Left renal pelvis (tissue), 4 donors: Measurements from ENCODE around the gene MRC2. TPM values are rescaled to one million over a fixed set of nuclear protein-coding genes. Genes with fewer than 3 reads are reported as not detected.
A peak's percentile ranks its signal among the peaks of the same experiment; 100 is the strongest.

Source experiments
- DNase-seq, 4 donors: peaks; one replicate each; pipeline ENCODE4 v3.0.0-alpha.2; 2013; ENCODE audit warnings: low read depth in 4 of 4, low spot score in 3 of 4
- polyA plus RNA-seq, 4 donors: library from polyadenylated mRNA; unstranded; fragments of 120-200 nt; gene quantifications; one replicate each; pipeline ENCODE4 v1.2.1, GENCODE V29; 2013; ENCODE audit not compliant: insufficient read length in 4 of 4

Gene MRC2
- polyA plus RNA-seq, 4 donors: 67.1 to 190 (median 70.1) TPM

DNA sequence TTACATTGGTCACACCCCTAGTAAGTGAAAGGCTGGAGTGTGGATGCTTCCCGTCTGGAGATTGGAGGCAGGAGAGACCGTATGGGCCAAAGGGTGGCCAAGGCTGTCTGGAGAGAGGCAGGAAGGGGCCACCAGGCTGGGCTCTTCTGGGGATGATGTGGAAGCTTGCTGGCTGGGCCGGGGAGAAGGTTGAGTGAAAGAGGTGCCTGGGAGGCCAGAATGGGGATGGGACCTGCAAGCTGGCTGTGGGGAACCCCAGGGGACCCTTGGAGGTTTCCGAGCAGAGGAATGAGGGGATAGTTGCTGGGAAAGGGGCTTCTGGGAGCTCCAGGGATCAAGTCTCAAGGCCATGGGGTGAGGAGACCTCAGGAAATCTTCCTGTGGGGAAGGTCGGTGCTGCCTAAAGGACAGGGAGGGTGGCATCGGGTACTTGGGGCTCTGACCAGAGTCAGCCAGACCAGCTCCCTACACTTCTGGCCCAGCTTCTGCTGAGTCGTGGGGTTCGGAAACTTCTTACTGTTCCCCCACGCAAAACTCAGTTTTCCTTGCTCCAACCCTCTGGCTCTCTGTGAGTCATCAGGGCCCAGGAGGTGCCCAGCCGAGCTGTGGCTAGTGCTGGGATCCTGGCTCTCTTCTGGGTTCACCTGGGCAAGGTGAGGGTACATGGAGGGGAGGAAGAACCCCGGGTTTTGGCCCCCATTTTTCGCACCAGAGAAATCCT lies 3.1 kb downstream of the MRC2 start:
- no peak for DNase-seq

DNA sequence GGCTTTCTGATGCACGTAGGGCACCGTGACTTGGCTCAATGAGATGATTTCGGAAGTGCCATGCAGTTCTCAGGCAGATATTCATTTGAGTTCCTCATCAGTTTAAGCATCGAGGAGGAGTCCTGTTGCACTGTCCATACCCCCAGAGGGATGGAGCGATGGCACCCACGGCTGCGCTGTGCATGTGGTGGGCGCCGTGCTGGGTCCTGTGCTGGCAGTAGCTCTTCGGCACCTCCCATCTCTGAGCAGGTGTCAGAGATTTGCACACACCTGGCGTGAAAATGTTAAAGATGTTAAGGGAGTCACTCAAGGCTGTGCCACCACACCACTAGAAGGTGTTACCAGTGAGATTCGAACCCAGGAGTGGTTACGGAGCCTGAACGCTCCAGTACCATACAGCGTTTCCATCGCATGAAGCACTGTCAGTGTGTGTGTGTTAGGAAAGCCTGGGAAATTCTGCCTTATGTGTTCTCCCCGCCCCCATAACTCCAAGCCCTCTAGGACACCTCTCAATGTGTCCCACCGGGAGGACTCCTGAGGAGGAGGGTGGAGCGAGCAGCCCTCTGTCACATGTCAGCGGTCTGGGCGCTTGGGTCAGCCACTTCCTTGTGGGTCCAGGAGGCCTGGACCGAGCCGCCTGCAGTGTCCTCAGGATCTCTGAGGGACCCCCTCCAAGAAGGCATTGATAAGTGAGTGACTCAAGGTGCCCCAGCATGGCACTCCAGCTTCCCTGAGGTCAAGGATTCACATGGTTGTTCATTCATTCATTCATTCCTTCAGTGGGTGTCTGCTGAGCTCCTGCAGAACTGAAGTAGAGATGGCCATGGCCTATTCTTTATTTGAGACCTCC lies 3.8 kb downstream of the MRC2 start:
- DNase-seq: no peak

DNA sequence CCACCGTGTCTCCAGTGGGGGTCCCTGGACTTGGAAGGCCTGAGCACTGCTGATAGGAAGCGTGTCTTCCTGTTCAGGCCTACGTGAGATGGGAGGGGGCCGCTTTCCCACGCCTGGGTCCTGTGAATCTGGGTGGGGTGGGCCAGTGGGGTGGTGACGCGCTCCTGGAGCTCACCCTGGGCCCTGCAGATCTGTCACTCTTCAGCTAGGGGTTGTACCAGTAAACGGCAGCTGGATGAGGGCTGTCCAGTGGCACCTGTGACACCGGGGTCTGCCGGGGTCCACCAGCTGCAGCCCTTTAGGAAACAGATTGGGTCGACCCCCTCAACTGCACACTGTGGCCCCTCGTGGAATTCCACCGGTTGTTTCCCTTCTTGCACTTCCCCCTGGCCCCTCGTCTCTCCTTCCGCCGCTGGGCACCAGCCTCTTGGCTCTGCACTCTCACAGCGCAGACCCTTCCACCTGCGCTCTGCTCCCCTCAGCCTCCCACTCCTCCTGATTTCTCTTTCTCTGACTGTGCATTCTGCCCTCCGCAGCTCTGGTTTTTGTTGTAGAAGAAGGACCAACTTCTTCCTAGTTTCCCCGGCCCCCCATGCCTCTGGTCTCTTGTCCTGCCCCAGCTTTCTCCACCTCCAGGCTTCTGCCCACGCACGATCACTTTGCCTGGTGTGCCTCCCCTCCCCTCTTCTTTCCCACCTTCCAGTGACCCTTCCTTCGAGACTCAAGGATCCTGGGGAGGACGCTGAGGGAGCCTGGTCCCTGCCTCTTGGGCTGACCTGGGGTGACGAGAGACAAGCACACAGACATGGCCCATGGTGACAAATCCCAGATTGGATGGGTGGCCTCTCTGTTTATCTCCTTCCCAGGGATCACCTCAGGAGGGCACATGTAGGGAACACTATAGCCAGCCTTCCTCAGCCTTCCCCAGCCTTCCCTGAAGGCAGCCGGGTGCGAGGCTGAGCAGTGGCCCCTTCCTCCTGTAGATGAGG lies 4.8 kb downstream of the MRC2 start:
- no peak for DNase-seq

DNA sequence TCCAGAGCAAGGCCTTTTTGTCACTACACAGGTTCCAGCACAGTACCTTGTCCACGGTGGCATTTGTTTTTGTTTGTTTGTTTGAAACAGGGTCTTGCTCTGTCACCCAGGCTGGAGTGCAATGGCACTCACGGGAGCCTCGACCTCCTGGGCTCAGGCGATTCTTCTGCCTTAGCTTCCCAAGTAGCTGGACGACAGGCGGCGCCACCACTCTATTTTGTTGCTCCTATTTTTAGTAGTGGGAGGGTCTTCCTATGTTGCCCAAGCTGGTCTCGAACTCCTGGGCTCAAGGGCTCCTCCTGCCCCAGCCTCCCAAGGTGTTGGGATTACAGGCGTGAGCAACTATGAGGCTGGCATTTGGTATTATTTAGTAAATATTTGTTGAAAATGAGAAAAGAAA lies 10.3 kb downstream of the MRC2 start:
- DNase-seq: no peak

DNA sequence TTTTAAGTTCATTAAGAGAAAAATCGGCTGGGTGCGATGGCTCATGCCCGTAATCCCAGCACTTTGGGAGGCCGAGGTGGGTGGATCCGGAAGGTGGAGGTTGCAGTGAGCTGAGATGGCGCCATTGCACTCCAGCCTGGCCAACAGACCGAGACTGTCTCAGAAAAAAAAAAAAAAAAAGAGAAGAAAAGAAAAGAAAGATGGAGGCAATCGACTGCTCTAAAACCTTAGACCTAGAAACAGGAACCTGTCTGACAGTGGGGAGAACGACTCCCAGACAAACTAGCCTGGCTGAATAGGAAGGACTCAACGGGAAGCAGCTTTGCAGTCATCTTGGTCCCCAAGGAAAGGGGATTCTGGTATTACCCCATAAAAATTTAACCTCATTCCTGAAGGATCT lies 13.7 kb downstream of the MRC2 start:
- no peak for DNase-seq

DNA sequence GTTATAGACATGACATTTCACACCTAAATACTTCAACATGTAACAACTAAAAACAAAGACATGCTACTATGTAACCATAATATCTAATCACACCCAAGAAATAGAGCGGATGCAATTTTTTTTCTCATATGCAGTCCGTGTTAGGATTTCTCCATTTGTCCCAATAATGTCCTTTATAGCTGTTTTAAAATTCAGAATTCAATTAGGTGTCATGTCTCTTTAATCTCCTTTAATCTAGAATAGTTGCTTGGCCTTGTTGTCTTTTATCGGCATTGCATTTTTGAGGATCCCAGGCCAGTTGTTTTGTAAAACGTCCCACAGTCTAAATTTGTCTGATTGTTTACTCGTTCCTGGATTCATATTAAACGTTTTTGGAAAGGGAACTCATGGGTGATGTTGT lies 14.5 kb downstream of the MRC2 start:
- DNase-seq: no peak

DNA sequence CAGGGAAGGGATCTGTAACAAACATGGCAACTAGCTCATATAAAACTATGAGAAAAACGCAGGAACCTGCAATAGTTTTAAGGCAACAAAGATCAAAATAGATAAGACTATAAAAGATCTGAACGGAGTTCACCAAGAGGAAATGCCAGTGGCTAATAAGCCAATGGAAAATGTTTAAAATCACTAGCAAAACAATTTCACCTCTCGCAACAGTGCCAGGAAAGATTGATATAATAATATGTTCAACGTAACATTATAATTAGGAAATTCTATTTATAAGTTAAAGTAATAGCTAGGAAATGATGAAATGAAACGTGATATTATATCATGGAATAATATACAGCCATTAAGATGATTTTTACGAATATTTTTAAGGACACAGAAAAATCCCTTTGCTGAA lies 16.0 kb downstream of the MRC2 start:
- no peak for DNase-seq

DNA sequence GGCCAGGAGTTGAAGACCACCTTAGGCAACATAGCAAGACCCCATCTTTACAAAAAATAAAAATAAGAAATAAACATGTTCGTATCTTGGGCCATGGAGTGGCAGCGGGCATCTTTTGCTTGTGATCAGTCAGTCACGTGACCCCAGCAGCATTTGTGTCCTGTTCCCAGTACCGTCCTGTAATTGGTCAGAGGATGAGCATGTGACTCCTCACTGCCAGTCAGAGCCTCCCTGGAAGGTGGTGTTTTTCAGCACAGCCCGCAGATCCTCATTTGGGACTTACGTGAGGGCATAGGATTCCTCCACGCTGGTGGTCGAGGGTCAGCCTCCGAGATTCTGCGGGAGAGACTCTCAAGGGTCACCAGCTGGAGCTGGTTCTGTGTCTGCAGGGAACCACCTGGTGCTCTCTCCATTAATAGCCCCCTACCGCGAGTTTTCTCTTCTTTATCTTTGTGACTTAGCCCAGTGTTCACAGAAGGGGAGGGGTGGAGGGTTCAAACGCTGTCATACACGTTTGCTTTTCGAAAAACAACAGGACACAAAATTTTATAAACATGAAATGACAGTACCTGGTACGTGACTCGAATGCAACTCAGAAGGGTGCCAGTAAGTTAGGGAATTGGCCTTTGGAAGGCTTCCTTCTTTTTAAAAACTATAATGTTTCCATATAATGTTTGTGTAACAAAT lies 17.2 kb downstream of the MRC2 start:
- no peak for DNase-seq

DNA sequence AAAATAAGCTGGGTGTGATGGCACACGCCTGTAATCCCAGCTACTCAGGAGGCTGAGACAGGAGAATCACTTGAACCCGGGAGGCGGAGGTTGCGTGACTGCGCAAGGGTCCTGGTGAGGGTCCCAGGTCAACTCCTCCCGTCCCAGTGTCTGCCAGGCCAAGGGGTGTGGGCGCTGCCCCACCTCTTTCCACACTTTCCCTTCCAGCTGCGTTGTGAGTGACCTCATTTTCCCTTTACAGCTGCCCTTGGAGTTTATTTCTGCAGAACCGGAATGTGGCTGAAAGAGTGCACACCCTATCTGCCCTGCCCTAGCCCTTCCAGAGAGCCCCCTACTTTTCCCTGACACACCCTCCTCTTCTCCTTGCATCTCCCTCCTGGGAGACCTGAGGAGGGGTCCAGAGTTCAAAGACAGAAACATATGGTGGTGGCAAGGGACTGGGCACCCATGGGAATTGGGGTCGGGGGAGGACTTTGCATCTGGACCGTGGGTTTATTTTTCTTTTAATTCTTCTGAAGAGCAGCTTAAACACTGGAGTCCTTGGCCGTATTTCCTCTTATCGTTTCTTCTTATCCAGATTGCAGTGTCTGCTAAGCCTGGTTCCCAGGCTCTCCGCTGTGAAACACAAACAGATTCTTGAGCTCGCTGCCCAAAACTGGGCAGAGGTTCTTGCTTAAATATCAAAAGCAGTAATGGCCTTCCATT lies 20.9 kb downstream of the MRC2 start:
- DNase-seq: no peak

DNA sequence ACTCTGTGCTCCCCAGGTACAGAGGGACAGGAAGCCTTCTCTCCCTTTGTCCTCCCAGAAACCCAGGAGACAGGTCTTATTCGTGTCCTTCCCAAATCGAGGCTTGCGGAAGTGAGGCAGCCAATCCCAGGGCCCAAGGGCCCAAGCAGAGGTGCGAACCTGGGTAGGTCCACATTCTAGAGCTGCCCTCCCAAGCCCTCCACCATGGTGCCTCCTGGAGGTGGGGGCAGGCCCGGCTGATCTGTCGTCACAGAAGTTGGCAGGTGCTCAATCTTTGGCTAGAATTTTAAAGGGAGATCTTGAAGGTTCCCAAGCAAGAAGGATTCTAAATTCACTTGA lies 21.5 kb downstream of the MRC2 start:
- DNase-seq: no peak

DNA sequence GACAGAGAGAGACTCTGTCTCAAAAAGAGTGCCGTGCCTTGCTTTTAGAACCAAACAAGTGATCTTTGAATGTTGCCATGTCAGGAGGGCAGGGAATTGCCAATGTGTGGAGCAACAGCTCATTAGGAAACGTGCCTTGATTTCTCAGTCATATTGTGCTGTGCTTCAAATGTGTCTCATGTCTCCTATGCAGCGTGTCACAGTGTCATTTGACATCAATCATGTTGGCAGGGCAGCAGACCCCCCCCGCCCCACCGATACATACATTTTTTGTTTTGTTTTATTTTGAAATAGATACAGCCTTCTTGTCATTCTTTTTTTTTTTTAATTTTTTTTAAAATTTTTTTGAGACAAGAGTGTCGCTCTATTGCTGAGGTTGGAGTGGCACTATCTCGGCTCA lies 22.1 kb downstream of the MRC2 start:
- DNase-seq: no peak

DNA sequence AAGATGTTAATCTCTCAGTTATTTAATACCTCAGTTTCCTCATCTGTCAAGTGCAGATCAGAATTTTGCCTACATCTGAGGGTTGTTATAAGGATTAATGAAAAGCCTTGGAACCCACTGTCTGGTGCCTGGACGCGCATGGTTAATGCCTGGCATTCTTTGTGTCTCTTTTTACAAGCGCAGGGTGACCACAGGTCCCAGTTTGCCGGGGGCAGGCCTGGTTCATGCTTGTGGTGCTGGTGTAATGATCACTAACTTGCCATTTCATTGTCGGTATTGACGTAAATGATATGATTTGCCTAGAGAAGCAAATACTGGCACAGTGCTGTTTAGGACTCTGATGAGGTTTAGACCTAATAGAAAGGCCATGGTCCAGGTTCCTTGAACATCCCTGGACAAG lies 23.1 kb downstream of the MRC2 start:
- DNase-seq: no peak

DNA sequence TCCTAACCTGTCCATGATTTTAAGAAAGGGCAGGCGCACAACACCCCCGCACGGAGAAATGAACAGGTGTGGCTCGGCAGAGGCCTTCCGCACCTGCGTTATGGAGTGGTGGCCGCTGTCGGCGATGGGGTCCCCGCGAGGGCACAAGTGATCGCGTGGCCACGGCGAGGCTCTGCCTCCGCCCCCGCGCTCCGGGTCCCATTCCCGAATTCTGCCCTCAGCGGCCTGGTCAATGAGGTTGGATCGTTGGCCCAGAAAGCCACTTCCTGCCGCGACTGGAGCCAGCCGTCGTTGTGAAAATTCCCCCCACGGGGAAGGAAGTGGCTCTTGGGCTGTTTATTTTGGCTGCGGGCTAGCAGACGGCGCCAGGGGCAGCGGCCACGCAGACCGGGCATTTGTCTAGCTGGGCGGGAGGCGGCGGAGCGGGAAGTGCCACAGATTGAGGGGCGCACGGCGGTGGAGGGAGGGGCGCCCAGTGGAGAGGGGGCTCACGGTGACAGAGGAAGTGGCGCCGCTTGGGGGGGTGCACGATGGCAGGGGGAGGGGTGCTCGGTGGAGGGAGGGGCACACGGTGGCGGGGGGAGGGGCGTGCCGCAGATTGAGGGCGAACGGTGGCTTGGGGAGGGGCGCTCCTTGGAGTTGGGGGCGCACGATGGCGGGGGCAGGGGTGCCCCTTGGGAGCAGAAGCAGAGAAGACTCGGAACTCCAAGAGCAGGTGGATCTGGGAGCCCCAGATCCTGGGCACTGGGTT lies 25.0 kb downstream of the MRC2 start:
- DNase-seq: peak in 1 of 4 donors; percentile 46

DNA sequence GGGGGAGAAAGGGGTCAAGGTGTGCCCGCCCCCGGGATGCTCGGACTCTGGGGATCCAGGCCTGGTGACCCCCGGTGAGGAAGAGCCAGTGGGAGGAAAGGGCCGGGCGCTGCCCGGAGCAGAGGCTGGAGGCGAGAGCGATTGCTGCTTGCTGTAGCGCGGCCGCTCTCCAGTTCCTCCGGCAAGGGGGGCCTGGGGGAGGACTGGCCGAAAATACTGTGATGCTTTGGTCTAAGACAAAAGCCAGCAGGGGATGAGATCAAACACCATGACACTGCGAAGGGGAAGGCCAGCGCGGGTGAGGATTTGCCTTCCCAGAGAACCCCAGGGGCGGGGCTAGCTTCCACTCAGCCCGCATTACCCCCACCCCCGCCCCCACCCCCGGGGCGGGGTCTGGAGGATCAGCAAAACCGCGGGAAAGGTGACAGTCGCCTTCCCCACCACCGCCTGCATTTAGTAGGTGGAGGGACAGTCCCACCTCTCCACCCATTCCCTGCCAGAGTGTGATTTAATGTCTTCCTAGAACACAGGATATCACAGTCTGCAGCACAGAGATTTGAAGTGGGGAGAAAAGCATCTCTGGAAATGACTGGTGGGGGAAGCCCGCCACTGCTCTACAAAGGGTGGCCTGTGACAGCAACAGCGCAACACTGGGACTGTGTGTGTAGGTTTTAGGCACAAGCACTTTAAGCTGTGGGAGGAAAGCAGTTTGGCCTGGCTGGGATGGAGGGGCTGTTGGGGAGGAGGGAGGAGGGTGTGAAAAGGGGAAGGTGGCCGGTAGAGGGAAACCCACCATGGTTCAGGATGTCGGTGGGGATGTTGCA lies 25.7 kb downstream of the MRC2 start:
- peak in 1 of 4 donors; percentile 52 for DNase-seq

DNA sequence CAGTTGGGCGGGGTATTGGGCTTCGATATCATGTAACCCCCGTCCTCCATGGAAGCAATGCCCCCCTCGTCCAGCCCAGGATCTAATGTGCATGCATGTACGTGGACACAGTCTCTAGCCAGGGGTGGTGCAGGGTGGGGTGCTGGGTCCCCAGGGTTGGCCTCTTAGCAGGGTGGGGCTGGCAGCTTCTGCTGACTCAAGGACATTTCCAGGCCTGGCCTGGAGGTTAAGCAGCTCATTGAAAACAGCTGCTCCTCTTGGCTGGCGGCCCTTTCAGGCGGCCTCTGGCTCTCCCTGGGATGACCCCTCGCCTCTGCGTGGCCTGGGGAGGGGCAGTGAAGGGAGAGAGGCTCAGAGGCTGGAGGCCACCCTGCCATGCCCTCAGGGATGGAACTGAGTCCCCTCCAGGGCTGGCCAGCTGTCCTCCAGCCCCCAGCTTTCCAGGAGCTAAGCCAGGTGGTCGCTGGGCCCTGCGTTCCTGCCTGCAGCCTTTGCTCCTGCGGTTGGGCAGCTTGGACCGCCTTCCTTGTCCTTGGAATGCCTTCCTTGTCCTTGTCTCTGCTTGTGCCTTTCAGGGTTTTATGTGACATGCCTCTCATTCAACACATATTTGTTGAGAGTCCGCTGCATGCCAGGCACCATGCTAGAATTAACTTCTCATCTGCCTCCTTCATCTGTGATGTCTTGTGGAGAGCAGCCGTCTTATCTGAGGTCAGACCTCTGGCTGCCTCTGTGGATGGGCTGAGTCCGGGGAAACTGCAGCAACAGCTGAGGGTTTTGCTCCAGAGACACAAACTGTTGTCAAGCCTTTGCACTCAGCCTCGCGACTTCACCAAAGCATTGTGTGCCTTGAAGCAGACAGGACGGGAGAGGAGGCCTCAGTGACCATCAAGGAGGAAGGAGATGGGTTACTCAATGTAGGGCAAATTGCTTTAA lies 26.6 kb downstream of the MRC2 start:
- DNase-seq: no peak

DNA sequence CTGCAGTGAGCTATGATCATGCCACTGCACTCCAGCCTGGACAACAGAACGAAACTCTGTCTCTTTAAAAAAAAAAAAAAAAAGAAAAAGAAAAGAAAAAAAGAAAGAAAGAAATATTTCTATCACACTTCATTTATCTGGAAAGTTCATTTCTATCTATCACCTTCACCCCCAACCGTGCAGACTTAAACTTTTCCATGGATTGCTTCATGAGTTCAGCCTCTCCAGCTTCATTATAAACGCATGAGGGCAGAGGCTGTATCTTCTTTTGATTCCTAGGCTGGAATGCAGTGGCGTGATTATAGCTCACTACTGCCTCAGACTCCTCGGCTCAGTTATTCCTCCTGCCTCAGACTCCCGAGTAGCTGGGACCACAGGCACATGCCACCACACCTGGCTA lies 28.2 kb downstream of the MRC2 start:
- DNase-seq: no peak

DNA sequence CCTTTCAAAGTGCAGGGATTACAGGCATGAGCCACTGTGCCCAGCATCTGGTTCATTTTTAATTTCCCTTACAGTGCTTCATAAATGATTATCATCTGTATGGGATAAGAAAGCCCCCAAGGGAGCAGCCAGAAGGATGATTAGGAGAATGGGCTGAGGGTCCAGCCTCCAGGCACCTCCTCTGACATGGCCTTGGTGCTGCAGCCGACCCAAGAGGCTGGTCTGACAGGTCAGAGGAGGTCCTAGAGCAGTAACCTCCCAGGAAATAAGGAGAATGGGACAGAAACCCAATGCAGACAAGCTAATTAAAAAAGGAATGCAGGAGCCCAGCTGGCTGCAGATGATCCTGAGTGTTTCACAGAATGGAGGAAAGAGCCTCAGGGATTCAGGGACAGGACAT lies 29.0 kb downstream of the MRC2 start:
- DNase-seq: no peak
